NCI-H226 (cell line): Measurements from ENCODE around the gene ATP8A2.
A peak's percentile ranks its signal among the peaks of the same experiment; 100 is the strongest.

Experiments used
- DNase-seq: peaks from one replicate; pipeline ENCODE4 v3.0.0-alpha.2; 2015

Gene ATP8A2

DNA sequence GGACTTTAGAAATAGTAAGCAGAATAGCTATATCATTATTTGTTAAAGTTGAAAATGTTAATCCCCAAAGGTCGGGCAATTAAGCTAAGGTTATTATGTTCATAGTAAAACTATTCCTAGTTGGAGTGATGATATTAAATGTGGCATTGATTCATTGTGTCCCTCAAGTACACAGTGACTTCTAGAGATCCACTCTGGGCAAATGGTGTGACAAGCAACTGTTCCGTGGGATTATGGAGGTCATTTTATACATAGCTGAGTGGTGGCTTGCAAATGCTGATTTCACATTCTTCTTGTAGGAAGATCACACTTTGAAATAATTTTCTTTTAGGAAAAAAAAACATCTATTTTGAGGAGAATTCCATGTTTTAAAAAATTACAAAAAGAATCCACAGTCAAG is 317.8 kb downstream of the ATP8A2 start:
- DNase-seq = no peak

GRCh38 chr13:25690582-25690981 is 318.8 kb downstream of the ATP8A2 start:
- DNase-seq = no peak

DNA sequence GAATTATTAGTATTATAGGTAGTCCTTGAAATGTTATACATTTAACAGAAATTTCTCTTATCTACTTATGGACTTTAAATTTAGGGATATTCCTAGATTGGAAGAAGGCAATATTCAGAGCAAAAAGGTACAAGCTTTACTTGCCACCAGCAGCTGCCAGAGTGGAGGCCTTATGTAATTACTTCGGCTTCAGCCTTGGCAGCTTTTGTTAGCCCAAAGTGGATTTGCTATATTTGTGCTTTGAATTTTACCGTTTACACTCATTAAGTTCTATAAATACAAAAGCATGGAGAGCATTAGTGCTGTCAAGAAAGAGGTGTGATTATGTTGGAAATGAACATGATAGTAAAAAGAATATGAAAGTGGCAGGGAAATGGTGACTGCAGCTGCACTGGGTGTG is 319.9 kb downstream of the ATP8A2 start:
- no peak for DNase-seq

DNA sequence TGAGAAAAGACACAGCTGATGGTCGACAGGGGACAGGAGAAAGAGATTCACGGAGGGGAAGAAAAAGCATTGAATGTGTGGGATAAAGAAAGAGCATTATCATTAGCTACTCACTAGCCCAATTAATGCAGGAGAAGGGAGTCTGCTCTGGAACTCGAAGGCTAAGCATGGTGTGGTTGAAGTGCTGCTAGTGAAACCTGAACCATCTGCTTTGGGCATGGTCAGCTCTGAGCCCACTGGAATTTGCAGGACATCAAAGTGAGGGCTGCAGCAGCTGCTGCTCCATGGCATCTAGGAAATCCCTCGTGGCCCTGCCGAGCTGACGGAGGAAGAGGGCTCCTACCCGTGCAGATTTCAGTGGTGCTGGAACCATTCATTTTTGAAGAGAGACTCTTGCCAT is 320.3 kb downstream of the ATP8A2 start:
- DNase-seq = no peak

DNA sequence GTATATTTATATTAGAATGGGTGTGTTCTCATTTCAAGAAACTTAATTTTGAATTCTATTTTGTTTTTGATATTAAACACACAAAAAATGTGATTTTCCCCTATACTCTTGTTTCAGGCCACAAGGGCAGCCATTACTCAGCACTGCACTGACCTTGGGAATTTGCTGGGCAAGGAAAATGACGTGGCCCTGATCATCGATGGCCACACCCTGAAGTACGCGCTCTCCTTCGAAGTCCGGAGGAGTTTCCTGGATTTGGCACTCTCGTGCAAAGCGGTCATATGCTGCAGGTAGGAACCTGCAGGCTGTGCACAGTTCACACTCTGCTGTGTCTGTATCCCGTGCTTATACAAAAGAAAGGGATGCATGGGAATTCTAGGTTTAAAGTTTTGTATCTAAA is 327.3 kb downstream of the ATP8A2 start:
- no peak for DNase-seq

GRCh38 chr13:25699600-25699999 is 327.8 kb downstream of the ATP8A2 start:
- DNase-seq = no peak

DNA sequence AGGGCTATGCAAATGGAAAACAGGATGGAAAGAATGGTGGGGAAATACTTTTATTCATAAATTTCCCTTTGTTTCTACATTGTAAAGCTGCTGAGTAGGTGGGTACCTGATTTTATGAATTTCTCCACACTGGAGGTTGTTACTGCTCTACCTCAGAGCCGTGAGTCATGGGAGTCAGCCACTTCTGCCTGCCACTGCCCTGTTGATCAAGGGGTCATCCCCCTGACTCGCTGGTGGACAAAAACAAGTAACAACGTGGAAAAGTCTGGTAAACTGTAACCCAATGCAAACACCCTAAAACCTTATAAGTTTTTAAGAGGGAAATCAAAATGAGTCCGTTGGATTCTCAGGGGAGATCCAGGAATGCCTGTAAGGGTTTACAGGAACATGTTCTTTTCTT is 329.5 kb downstream of the ATP8A2 start:
- DNase-seq = no peak

DNA sequence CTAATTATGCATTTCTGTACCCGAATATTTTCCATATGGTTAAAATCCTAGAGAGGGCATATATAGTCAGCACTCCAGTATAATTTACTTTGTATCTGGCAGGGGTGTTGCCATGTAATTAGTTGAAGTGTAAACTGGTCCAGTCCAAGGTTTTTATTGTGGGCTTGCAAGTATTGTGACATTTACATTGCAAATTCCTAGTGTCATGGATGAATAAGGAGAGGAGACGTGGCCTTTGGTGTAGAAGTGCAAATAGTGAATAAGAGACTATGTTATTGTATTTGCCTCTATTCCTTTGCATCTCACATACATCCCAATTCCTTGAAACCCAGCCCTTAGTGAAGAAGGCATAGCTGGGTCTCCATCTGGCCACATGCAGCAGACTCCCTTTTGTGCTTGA is 330.6 kb downstream of the ATP8A2 start:
- DNase-seq = no peak

DNA sequence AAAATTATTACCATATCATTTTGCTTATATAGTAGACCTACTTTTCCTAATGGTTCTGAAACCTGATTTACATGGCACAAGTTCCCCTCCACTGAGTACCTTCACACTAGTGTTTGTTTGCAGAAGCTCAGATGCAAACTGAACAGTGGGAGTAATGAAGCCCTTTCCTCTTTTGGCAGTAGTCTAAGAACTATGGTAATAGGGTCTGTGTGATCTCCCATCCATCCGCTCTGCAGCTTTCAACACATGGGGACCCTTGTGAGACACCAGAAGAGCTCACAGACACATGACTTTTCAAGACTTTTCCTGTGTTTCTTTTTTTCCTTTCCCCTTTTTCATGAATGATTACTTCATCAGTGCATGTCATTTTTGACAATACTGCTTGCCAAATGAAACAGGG is 336.0 kb downstream of the ATP8A2 start:
- DNase-seq = no peak

GRCh38 chr13:25708268-25708667 is 336.5 kb downstream of the ATP8A2 start:
- no peak for DNase-seq

GRCh38 chr13:25709088-25709487 is 337.3 kb downstream of the ATP8A2 start:
- DNase-seq = no peak

- DNase-seq = no peak
Measured at GRCh38 chr13:25715760-25716159, 344.0 kb downstream of the ATP8A2 start.

- DNase-seq = no peak
Measured at GRCh38 chr13:25717666-25718197, 346.0 kb downstream of the ATP8A2 start.

GRCh38 chr13:25719666-25720065 is 347.9 kb downstream of the ATP8A2 start:
- DNase-seq = no peak

DNA sequence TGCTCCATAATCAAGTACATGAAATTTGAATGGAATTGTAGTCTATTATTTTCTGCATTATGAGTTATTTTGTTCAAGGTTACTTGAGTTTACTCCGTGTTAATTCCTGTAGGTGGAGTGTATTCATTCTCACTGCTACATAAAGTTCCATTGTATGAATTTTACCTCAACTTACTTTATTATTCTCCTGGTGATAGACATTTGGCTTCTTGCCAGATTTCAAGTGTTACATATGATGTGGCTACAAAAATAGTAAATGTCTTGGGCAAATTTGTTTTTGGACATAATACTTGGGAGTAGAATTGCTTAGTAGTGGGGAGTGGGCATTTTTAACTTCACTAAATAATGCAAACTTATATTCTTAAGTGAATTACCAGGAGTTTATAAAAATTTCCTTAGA is 351.1 kb downstream of the ATP8A2 start:
- no peak for DNase-seq

GRCh38 chr13:25725104-25725503 is 353.3 kb downstream of the ATP8A2 start:
- no peak for DNase-seq

GRCh38 chr13:25727250-25727649 is 355.5 kb downstream of the ATP8A2 start:
- no peak for DNase-seq

DNA sequence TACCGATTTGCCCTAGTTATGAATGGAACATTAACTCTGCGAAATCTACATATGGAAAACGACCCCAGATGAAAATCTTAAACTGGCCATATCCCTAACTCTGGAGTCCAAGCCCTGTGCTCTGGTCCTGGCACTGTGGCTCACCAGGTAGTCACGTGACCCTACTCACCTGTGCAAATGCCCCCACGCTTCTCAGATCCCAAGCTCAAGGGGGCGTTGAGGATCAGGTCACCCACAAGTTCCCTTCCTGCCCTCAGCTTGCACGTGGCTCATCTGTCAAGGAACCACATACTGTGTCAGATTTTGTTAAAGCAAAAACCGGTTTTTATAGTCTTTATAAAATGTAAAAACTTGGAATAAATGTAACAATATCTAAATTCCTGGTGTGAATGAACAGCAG is 356.0 kb downstream of the ATP8A2 start:
- no peak for DNase-seq

GRCh38 chr13:25729201-25729600 is 357.4 kb downstream of the ATP8A2 start:
- DNase-seq = no peak

DNA sequence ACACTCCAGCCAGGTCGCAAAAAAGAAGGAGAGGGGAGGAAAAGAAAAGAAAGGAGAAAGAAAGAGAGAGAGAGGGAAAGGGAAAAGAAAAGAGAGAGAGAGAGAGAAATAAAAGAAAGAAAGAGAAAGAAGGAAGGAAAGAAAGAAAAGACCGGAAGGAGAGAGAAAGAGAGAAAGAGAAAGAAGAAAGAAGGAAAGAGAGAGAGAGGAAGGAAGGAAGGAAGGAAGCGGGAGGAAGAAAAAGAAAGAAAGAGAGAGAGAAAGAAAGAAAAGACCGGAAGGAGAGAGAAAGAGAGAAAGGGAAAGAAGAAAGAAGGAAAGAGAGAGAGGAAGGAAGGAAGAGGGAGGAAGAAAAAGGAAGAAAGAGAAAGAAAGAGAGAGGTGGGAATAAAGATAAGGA is 359.3 kb downstream of the ATP8A2 start:
- no peak for DNase-seq

DNA sequence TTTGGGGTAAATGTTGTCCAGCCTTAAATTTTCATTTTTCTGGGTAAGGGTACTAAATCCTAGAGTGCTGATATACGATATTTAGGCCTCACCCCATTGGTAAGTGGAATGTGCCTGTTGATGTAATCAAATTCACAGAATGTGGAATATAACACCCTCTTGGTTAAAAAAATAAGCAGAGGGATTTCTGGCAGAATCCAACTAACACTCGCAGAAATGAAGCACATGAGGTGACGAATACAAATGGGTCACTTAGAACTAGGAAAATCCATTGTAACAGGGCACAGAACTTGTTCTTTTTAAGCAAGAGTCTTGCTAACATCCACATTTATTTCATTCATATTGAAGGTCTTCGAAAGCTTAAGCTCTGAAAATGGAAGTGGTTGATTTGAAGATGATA is 359.8 kb downstream of the ATP8A2 start:
- no peak for DNase-seq

DNA sequence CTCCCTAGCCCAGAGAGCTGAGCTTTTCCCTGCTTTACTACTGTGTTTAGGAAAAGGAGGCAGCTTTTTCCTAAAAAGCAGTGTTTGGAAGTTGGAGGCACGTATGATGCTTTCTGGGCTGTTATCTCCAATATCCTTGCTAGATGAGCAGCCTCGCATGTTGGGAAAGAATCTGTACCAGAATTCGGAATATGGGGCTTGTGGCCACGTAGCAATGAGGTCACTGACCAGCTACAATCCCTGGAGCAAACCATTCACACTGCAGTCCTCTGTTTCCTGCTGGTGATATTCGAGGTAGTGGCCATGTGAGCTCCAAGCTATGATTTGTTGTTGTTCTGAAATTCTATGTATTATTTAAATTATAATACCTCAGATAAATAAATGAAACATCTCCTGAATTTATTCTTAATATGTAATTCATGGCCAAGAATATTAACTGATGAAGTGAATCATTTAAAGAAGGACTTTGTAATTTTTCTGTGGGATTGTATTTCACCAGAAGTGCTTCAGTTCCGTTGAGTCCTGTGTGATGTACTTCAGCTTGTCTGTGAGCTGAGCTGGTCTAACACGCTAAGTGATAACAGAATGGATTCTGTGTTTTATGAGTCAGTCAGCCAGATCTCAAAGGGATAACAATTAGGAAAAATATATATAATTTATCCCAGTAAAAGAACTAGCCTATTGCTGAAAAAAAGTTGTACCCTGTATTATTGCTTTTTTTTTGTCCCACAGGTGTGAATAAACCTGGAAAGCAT is 360.5 kb downstream of the ATP8A2 start:
- peak; percentile 52 for DNase-seq

- peak; percentile 65 for DNase-seq
Measured at GRCh38 chr13:25733001-25733491, 361.3 kb downstream of the ATP8A2 start.

- DNase-seq = no peak
Measured at GRCh38 chr13:25733696-25734435, 362.1 kb downstream of the ATP8A2 start.
